GM03348 (cell line): ENCODE results near the gene TIAM1.
A peak's percentile ranks its signal among the peaks of the same experiment; 100 is the strongest.

Source experiments
- DNase-seq: peaks from one replicate; pipeline ENCODE4 v3.0.0; 2012; ENCODE audit warnings: low spot score

TIAM1 gene

GRCh38 chr21:31173881-31174555 lies 170.0 kb downstream of the TIAM1 start:
- DNase-seq = peak; percentile 8

- DNase-seq = no peak
These were observed 171.7 kb downstream of the TIAM1 start for GRCh38 chr21:31172328-31172727.

GRCh38 chr21:31164713-31165694 lies 179.1 kb downstream of the TIAM1 start:
- DNase-seq = no peak

- DNase-seq = no peak
These were observed 181.2 kb downstream of the TIAM1 start for GRCh38 chr21:31162827-31163226.

GRCh38 chr21:31162079-31162699 lies 181.9 kb downstream of the TIAM1 start:
- no peak for DNase-seq

- DNase-seq = peak; percentile 56
These were observed 182.9 kb downstream of the TIAM1 start for GRCh38 chr21:31161157-31161556.

GRCh38 chr21:31159808-31160207 lies 184.3 kb downstream of the TIAM1 start:
- no peak for DNase-seq

GRCh38 chr21:31158789-31159581 lies 185.1 kb downstream of the TIAM1 start:
- no peak for DNase-seq

GRCh38 chr21:31157756-31158155 lies 186.3 kb downstream of the TIAM1 start:
- no peak for DNase-seq

GRCh38 chr21:31156662-31157061 lies 187.4 kb downstream of the TIAM1 start:
- DNase-seq = no peak

- no peak for DNase-seq
These were observed 187.9 kb downstream of the TIAM1 start for GRCh38 chr21:31156169-31156568.

- DNase-seq = no peak
These were observed 192.7 kb downstream of the TIAM1 start for GRCh38 chr21:31151156-31152045.

- no peak for DNase-seq
These were observed 198.8 kb downstream of the TIAM1 start for GRCh38 chr21:31145274-31145673.

- no peak for DNase-seq
These were observed 201.0 kb downstream of the TIAM1 start for GRCh38 chr21:31143036-31143435.

GRCh38 chr21:31142600-31142999 lies 201.5 kb downstream of the TIAM1 start:
- DNase-seq = no peak

GRCh38 chr21:31141389-31142000 lies 202.6 kb downstream of the TIAM1 start:
- DNase-seq = no peak

GRCh38 chr21:31140676-31141075 lies 203.4 kb downstream of the TIAM1 start:
- DNase-seq = no peak

- DNase-seq = no peak
These were observed 204.0 kb downstream of the TIAM1 start for GRCh38 chr21:31140025-31140424.

- DNase-seq = no peak
These were observed 206.1 kb downstream of the TIAM1 start for GRCh38 chr21:31137960-31138359.

GRCh38 chr21:31136891-31137290 lies 207.2 kb downstream of the TIAM1 start:
- DNase-seq = no peak
